Measurements from ENCODE around the gene BBS1.

GRCh38 chr11:66479394-66480116 is 30.9 kb upstream of the BBS1 start:
- TF ChIP-seq, protein P1, sequence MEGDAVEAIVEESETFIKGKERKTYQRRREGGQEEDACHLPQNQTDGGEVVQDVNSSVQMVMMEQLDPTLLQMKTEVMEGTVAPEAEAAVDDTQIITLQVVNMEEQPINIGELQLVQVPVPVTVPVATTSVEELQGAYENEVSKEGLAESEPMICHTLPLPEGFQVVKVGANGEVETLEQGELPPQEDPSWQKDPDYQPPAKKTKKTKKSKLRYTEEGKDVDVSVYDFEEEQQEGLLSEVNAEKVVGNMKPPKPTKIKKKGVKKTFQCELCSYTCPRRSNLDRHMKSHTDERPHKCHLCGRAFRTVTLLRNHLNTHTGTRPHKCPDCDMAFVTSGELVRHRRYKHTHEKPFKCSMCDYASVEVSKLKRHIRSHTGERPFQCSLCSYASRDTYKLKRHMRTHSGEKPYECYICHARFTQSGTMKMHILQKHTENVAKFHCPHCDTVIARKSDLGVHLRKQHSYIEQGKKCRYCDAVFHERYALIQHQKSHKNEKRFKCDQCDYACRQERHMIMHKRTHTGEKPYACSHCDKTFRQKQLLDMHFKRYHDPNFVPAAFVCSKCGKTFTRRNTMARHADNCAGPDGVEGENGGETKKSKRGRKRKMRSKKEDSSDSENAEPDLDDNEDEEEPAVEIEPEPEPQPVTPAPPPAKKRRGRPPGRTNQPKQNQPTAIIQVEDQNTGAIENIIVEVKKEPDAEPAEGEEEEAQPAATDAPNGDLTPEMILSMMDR (IDR thresholded peaks at IDR 0.05; ENCODE audit: low read depth, low read length, poor library complexity, severe bottlenecking), result no peak
- TF ChIP-seq EZH2phosphoT487 (IDR thresholded peaks at IDR 0.05; ENCODE audit: borderline replicate concordance, low read length), result no peak
